Fibroblast of villous mesenchyme (primary cell): Measurements from ENCODE around the gene INPP5A. TPM values are rescaled to one million over a fixed set of nuclear protein-coding genes. Genes with fewer than 3 reads are reported as not detected.

Source experiments
- DNase-seq: peaks from one replicate; pipeline ENCODE4 v3.0.0-alpha.2; 2010; ENCODE audit warnings: low read depth
- H3K4me3 ChIP-seq: 2 replicates; pipeline ENCODE4 v1.5.1; 2011; ENCODE audit warnings: low read depth, mild to moderate bottlenecking, low read length
- total RNA-seq: library from RNA; depleted of rRNA; stranded (reverse); fragments of >200 nt; gene quantifications from 2 replicates; pipeline ENCODE4 v1.2.3, GENCODE V29; 2012
- TF ChIP-seq, protein P1 (sequence below): IDR thresholded peaks from 2 replicates; pipeline ENCODE4 v1.5.1; 2012; ENCODE audit warnings: low read depth, mild to moderate bottlenecking, low read length; ENCODE audit not compliant: insufficient read depth

Gene INPP5A
- total RNA-seq, 1 donor: 33.2 TPM

- H3K4me3 ChIP-seq: no peak overlapping the region
- TF ChIP-seq, protein P1, sequence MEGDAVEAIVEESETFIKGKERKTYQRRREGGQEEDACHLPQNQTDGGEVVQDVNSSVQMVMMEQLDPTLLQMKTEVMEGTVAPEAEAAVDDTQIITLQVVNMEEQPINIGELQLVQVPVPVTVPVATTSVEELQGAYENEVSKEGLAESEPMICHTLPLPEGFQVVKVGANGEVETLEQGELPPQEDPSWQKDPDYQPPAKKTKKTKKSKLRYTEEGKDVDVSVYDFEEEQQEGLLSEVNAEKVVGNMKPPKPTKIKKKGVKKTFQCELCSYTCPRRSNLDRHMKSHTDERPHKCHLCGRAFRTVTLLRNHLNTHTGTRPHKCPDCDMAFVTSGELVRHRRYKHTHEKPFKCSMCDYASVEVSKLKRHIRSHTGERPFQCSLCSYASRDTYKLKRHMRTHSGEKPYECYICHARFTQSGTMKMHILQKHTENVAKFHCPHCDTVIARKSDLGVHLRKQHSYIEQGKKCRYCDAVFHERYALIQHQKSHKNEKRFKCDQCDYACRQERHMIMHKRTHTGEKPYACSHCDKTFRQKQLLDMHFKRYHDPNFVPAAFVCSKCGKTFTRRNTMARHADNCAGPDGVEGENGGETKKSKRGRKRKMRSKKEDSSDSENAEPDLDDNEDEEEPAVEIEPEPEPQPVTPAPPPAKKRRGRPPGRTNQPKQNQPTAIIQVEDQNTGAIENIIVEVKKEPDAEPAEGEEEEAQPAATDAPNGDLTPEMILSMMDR: no peak
- DNase-seq: no peak
These were observed 136.7 kb downstream of the INPP5A start for GRCh38 chr10:132674311-132674710.

- TF ChIP-seq, protein P1: no peak
- DNase-seq: no peak
- H3K4me3 ChIP-seq: no peak overlapping the region
These were observed 137.6 kb downstream of the INPP5A start for GRCh38 chr10:132675031-132675740.

DNA sequence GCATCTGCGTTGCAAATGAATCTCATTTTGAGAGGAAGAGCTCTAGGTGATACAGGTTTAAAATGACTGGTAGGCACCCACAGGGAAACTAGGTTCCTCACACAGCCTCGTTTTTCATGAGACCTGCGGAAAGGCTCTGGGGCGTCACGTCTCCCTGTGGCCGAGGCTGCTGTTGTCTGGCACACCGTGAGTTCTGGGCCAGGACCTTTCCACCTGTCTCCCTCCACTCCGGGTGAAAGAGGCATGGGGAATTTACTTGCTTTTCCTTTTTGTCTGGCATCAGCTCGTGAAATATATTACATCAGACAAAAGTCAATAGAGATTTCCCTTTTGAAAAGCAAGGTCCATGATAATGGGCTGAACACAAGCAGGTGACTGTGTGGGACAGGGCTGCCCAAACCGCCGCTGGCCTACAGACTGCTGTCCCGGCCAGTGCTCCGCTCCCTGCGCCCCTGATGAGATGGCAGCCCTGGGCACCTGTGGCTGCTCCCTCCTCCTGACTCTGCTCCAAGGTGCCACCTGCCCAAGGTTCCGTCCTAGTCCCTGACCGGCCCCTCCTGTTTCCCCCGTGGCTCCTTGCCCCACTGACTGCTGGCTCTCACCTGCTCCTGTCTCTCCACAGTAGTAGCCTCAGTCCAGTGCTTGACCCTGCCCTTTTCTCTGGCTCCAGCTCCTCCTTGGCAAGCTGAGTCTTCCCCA, 138.8 kb downstream of the INPP5A start:
- no peak for DNase-seq
- no peak overlapping the region for H3K4me3 ChIP-seq
- TF ChIP-seq, protein P1: no peak

DNA sequence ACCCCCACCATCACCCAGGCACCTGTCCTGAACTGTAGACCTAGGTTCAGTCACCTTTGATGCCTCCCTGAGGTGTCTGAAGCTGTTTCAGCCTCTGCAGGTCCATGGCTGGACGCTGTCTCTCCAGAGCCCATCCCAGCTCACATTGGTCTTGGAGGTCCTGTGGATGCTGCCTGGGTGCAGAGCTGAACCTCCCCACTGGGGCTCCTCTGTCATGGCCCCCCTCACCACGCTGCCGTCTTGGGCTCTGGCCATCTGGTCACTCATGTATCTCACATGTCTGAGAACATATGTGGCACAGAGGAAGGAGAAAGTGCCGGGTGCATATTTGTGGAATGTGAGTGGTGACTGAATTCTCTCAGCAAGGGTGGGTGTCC, 139.5 kb downstream of the INPP5A start:
- no peak overlapping the region for H3K4me3 ChIP-seq
- TF ChIP-seq, protein P1: no peak
- no peak for DNase-seq

- H3K4me3 ChIP-seq: no peak overlapping the region
- no peak for DNase-seq
- TF ChIP-seq, protein P1: no peak
These were observed 140.1 kb downstream of the INPP5A start for GRCh38 chr10:132677473-132678227.

- TF ChIP-seq, protein P1: no peak
- no peak for DNase-seq
- H3K4me3 ChIP-seq: no peak overlapping the region
These were observed 141.0 kb downstream of the INPP5A start for GRCh38 chr10:132678436-132679216.
